HG02610 (cell line): ENCODE results near the gene SEC14L1.
"Not testable (repeated sequence)": the region's sequence is repeated elsewhere in the genome, so short reads cannot be mapped to it uniquely, and the experiment has no call there.

Experiments used
- ATAC-seq: cut with Tn5 transposase; IDR thresholded peaks from one replicate; pipeline ENCODE4 v1.9.1; 2021; ENCODE audit warnings: mild to moderate bottlenecking, moderate library complexity; ENCODE audit not compliant: unreplicated experiment

SEC14L1 gene

DNA sequence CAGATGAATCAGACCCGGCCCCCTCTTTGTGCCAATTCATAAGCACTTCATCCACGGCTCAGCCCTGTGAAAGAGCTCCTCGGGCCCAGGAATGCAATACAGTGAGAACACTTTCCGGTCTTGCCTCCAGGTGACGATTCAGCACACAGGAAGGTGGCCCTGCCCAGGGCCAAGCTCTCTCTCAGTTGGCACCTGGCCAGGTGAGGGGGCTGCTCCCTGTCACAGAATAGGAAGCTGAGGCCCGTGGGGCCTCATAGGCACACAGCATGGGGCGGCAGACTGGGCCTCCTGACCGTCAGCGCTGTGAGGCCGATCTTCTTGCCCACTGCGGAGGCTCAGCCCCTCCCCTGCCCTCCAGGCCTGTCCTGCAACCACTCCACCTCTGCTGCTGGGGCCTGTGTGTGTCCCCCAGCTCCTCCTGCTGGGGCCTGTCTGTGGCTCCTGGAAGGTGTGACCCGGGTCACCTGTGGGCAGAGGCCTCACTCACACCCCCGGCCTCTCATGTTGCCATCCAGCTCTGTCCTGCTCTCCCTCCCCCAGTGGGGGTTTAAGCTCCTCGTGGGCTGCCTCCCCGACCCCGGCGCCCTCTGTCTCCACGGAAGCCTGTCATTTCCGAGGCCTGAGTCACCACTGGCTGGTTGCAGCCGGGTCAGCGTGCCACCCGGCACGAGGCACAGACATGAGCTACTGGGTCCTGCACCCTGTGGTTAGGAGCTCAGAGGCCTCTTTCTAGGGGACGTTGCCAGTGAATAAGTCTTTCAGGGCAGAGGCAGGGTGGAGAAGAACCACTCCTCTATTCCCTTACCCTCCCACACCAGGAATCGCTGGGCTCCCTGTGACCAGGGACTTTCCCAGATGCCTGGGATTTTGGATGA is 114.4 kb downstream of the SEC14L1 start:
- ATAC-seq: no peak

DNA sequence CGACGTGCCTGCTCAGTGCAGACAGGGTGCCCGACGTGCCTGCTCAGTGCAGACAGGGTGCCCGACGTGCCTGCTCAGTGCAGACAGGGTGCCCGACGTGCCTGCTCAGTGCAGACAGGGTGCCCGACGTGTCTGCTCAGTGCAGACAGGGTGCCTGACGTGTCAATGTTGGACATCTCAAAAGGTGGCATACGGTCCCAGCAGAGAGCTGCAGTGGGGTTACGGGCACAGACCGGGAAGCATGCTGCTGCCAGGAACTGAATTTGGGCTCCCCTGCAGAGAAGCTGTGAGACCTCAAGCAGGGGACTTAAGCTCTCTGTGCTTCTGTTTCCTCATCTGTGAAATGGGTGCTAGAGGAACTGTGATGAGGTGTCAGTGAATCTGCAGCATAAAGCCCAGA is 115.2 kb downstream of the SEC14L1 start:
- not testable (repeated sequence) for ATAC-seq

DNA sequence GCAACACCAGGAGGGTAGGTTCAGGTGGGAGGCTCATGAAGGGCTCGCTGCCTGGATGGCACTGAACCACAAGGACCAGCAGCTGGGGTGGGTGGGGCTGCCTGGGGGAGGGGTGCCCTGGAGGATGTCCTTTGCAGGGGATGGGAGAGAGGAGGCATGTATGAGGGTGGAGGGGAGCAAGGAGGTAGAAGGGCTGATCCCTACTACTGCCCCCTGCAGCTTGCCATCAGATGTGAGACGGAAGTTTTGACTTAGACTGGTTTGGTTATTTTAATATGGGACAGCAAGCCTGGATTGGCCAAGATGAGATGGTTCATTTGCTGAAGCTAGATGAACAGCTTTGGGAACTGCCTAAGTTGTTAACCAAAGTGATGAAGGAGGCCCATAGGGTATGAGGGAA is 115.9 kb downstream of the SEC14L1 start:
- ATAC-seq: no peak

DNA sequence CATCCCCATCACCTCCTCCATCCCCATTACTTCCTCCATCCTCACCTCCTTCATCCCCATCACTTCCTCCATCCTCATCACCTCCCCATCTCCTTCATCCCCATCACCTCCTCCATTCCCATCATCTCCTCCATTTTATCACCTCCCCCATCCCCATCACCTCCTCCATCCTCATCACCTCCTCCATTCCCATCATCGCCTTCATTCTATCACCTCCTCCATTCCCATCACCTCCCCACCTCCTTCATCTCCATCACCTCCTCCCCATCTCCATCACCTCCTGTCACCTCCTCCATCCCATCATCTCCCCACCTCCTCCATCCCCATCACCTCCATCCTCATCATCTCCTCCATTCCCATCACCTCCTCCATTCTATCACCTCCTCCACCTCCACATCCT is 116.4 kb downstream of the SEC14L1 start:
- no peak for ATAC-seq

DNA sequence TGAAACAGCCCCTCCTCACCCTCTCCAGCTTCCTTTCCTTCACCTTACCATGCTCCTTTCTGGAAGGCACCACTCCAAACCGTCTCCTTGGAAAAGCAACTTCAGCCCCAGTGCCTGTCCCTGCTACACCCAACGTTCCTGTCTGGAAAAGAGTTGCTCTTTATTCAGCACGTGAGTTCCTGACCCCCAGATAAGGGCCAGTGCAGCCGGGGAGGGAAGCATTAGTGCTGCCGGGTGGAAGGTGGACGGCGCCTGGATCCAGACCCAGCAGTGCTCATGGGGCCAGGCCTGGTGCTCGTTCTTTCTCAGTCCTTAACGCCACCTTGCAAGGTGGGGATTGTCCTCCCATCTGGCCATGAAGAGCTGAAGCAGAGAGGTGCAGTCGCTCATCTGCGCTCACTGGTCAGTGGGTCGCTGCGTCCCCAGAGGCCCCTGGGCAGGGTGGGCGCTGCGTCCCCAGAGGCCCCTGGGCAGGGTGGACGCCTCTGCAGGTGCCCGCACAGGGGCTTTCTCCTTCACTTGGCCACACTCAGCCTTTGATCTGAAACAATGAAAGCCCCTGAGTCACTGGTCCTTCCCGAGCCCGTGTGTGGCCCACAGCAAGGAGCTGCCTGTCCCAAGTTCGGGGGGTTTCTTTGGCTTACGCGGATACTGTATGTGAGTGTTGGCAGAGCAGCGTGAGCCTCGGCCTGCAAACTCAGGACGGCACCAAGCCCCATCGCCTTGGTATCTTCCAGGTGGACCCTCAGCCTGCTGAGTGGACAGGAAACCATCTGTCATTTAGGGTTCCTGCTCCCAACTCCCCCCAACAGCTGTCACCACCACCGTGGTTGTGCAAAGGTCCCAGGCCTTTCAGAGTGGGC is 117.1 kb downstream of the SEC14L1 start:
- ATAC-seq: no peak

DNA sequence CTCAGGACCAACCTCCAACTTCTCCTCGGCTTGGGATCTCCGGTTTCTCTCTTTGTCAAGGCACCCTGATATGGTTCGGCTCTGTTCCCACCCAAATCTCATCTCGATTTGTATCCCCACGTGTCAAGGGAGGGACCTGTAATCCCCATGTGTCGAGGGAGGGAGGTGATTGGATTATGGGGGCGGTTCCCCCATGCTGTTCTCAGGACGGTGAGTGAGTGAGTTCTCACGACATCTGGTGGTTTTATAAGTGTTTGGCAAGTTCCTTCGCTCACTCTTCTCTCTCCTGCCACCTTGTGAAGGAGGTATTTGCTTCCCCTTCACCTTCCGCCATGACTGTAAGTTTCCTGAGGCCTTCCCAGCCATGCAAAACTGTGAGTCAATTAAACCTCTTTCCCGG is 117.9 kb downstream of the SEC14L1 start:
- ATAC-seq: no peak

DNA sequence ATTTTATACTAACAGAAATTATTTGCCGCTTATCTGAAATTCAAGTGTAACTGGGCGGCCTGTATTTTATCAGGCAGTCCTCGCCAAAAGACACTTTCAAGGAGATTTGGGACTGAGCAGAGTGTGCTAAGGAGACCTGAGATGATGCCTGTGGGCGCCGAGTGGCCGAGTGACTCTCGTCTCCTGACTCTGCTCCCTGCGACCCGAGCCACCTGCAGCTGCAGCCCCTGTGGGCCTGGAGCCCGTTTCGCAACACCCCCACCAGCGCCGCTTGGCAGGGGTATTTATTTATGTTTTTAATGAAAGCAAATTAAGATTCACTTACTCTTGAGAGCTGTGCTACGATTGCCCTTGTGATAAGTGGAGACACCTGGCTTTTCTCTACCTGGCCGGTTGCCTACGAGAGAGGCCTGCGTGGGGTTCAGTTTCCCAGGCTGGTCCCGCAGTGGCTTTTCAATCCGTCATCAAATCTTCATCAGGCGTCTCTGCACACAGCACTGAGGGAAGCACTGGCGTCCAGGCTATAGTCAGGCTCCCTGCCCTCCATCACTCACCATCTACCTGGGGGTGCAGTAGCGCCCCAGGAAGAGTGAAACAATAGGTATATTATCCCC is 124.0 kb downstream of the SEC14L1 start:
- no peak for ATAC-seq

DNA sequence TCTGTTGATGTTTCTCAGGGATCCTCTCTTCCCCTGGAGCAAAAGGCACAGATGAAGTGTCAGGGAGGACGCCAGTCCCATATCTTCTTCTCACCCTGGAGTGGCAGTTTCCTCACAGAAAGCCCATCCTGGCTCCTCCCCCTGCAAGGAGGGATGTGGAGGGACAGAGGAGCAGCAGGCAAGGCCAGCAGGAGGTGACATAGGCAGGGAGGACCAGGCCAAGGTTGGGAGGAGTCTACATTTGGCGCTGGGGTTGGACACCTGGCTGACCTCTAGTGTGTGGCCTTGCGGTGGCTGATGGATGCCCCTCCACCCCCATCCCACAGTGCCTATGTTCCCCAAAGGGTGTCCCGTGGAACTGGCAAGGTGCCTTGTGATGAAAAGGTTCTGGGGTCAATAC is 125.4 kb downstream of the SEC14L1 start:
- no peak for ATAC-seq
